ENCODE results near the gene P4HB.

The P4HB gene

GRCh38 chr17:81807839-81808238 lies 52.5 kb downstream of the P4HB start:
- no peak for FAIRE-seq

DNA sequence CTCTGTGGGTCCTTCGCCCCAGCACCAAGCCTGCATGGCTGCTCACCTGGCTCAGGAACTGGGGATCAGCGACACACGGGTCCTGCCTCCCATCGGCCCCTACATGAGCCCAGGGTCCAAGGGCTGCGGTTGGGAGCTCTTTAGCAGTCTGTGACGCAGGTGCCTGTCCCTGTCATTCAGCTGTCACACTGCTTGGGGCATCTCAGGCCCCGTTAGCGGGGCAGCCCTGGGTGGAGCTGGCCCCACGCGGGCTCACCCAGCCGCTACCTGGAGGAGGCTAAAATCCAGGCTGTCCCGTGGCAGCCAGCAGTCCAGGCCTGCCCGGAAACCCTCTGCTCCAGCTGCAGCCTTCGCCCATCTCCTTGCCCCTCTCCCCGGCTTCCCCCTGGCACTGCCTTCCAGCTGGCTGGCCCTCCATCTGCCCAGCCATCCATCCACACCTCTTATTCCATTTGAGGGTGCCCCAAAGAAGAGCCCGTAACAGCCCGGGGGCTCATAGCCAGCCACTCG lies 53.1 kb downstream of the P4HB start:
- FAIRE-seq: no peak

DNA sequence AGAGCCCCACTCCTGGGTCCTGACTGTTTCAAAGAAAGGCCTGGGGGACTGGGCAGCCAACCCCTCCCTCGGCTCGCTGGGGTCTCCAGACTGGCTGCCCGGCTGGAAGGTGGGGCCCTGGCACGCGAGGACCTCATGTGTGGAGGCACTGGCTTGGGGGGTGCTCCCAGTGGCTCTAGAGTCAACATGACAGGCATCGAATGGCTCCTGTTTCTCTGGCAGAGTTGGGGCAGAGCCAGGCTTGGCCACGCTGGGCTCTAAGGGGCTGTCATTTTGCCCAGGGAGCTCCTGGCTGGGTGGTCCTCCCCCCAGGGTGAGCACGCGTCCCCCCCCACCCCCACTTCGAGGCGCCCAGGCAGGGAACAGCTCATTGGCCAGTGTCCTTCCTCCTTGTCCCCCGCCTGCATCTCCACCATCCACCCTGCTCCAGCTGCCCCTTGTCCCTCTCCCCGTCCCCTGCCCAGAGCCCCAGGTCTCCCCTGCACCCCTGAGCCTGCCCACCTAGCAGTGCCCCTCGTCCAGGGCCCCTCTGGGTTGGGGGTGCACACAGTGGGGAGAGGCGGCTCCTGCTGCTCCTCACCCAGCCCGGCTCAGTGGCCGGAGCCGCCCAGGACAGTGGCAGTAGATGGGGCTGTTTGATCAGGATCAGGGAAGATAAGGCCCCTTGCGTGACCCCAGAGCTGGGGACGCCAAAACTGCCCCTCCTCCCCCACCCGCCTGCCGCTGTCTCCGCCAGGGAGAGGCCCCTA lies 53.7 kb downstream of the P4HB start:
- FAIRE-seq: no peak

GRCh38 chr17:81805707-81806460 lies 54.5 kb downstream of the P4HB start:
- FAIRE-seq: no peak

DNA sequence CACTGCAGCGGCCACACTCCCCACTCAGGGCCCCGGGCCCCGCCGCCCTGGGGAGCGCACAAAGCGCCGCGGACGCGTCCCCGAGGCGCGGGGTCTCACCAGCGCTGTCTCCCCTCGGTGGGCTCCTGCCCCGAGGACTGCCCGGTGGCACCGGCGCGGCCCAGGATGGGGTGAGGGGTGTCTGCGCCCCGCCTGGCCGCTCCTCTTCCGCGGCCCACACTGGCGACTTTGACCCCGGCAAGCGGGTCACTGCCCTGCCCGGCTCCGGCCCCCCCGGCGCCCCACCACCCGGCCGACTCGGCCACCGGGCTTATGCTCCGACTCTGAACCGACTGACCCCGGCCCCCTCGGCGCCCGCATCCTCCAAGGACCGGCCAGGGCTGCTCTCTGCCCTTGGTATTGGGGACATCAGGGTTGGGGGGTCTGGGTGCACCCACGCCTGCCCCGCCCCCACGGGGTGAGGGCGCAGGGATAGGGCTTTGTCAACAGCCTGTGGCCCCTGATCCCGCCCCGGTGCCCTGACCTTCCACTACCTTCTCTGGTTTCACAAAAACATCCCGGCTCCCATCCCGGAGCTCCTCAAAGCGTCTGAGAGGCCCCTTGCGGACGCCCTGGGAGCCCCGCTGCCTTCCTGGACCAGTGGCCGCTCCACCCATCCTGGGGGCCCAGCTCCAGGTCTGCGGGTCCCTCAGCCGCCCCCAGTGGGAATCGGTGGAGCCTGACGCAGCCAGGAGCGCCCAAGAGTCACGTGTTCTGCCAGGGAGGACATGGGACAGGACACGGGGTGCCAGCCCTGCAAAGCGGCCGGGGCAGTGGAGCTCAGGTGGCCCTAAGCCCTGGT lies 55.6 kb downstream of the P4HB start:
- no peak for FAIRE-seq

- FAIRE-seq: no peak
Measured at GRCh38 chr17:81803728-81804558, 56.4 kb downstream of the P4HB start, which contains the start of gene GCGR. Gene GCGR (plus strand): TSS chr17:81804150. CDS start chr17:81809019, 4,869 bp downstream.

DNA sequence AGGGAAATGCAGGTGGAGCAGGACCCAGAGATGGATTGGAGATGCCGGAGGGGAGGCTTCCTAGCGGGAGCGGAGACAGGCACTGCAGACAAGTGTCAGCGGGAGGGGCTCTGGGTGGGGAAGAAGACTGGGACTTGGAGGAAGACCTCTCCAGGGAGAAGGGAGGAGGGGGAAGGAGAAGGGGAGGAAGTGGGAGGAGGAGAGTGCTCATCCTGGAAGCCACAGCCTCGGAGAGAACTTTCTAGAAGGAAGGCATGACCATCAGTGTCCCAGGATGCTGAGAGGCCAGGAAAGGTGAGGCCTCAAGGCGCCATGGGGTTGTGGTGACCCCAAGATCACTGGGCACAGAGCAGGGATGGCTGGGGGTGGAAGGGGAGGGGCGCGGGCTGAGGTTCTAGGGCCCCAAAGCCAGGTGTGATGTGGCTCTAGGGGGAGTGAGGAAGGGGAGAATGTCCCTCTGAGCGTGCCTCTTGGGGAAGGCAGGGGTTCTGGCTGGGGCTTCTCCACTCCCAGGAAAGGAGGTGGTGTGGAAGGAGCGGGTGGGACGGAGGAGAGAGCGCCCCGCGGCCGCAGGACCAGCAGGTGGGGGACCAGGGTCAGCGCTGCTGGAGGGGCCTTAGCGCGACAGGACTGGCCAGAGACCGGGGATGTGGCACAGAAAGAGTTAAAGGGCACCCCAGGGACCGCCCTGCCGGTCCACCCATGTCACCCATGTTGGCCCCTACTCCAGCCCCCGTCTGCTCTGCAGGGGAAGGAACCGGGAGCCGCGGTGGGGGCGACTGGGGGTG lies 57.3 kb downstream of the P4HB start:
- no peak for FAIRE-seq

- FAIRE-seq: no peak
Measured at GRCh38 chr17:81802048-81802758, 58.1 kb downstream of the P4HB start.

GRCh38 chr17:81801327-81801726 lies 59.0 kb downstream of the P4HB start:
- FAIRE-seq: no peak

DNA sequence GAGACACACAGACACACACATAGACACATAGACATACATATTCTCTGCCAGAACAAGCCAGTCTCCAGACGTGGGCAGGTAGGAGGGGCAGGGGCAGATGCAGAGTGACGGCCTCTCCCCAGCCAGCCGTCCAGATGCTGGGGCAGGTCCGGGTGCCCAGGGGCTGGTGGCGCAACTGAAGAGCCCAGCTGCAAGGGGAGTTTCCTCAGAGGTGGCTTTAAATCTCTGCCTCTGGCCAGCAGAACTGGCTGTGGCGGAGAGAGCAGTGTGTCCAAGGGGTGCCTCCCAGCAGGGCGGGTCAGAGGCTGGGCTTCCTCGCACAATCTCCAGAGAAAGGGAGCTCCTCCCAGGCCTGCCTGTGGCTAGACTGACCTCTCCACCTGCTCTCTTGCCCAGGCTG lies 65.8 kb downstream of the P4HB start:
- no peak for FAIRE-seq

DNA sequence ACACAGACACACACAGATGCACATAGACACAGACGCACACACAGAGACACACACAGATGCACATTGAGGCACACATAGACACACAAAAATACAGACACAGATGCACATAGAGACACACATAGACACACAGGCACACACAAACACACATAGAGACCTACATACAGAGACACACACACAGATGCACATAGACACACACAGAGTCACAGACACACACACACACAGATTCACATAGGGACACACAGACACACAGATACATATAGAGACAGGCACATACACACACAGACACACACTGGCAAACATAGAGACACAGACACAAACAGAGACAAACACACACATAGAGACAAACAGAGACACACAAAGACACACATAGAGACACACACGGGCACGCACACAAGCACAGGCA lies 66.3 kb downstream of the P4HB start:
- no peak for FAIRE-seq

Measured in endometrium (tissue), 2 donors.